Ascending aorta (tissue), 2 donors: ENCODE data around the gene FLRT1. TPM values are rescaled to one million over a fixed set of nuclear protein-coding genes. Genes with fewer than 3 reads are reported as not detected.

ENCODE experiments used
- DNase-seq, 2 donors: peaks; one replicate each; pipeline ENCODE4 v3.0.0-alpha.2; 2019; ENCODE audit warnings: low spot score in 2 of 2
- H3K27ac ChIP-seq, 2 donors: fragments of 200-600 bp; sonication (generic); one replicate each; pipeline ENCODE4 v1.5.1; 2016 to 2017; ENCODE audit warnings: mild to moderate bottlenecking in 1 of 2
- H3K27me3 ChIP-seq: fragments of 200-600 bp; sonication (generic); one replicate; pipeline ENCODE4 v1.5.1; 2017
- H3K36me3 ChIP-seq, 2 donors: fragments of 200-600 bp; sonication (generic); one replicate each; pipeline ENCODE4 v1.5.1; 2016
- H3K4me1 ChIP-seq, 2 donors: fragments of 200-600 bp; sonication (generic); one replicate each; pipeline ENCODE4 v1.5.1; 2016 to 2017; ENCODE audit warnings: mild to moderate bottlenecking in 1 of 2
- H3K4me3 ChIP-seq, 2 donors: fragments of 200-600 bp; sonication (generic); one replicate each; pipeline ENCODE4 v1.5.1; 2016 to 2017; ENCODE audit warnings: mild to moderate bottlenecking in 1 of 2
- H3K9me3 ChIP-seq, 2 donors: fragments of 200-600 bp; sonication (generic); one replicate each; pipeline ENCODE4 v1.5.1; 2016
- intact Hi-C: fragments of 100-400 bp; cut with DNase I; formaldehyde crosslinking; loops from one replicate; pipeline ENCODE4 v1.15.1; 2023
- total RNA-seq: library from RNA; depleted of rRNA; stranded (reverse); fragments of >200 nt; gene quantifications from one replicate; pipeline ENCODE4 v1.1.0, GENCODE V29; 2016
- TF ChIP-seq, protein P1 (sequence below), 3 experiments: fragments of 200-600 bp in 2 of 3; fragments of 450-650 bp in 1 of 3; sonication (generic) in 2 of 3; IDR thresholded peaks; one replicate each; pipeline ENCODE4 v1.5.1; 2016 to 2019; ENCODE audit warnings: antibody characterized with exemption in 3 of 3, mild to moderate bottlenecking in 1 of 3, moderate library complexity in 1 of 3

Gene FLRT1
- total RNA-seq, 1 donor from 2014 or later = 10.3 TPM

DNA sequence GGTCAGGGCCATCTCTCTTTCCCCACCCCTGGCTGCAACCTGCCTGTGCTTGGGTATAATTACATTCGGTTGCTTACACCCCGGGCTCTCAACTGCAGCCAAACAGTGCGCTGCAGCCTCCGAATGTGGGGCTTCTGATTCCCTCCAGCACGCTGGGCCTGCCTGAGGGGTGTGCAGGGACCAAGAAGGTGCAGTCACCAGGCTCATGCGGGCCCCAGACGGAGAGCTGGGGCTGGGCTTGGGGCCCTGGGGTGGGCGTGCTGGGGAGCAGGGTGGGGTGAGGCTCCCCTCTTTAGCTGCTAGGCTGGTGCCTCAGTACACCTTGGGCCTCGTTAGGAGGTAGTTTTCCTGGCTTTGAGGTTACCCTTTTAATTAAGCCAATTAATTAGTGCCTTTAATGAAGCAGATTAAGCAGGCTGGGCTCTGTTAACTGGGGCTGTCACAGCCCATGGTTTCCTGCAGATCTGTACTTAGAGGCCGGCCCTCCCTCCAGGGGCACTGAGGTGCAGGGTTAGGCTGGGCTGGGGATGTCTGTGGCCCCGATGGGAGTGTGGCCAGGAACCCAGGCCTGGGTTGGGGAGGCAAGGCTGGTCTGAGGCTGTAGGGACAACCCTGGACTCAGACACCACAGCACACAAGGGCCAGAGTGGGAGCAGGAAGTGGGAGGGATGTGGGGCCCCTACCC, 17.3 kb downstream of the FLRT1 start:
- no peak overlapping the region for H3K27ac ChIP-seq
- H3K4me1 ChIP-seq = no peaks in the 10 kb centered on the region
- H3K4me3 ChIP-seq = no peak overlapping the region
- no peaks in the 10 kb centered on the region for H3K27me3 ChIP-seq
- H3K36me3 ChIP-seq = no peaks in the 10 kb centered on the region
- DNase-seq = no peak
- TF ChIP-seq, protein P1, sequence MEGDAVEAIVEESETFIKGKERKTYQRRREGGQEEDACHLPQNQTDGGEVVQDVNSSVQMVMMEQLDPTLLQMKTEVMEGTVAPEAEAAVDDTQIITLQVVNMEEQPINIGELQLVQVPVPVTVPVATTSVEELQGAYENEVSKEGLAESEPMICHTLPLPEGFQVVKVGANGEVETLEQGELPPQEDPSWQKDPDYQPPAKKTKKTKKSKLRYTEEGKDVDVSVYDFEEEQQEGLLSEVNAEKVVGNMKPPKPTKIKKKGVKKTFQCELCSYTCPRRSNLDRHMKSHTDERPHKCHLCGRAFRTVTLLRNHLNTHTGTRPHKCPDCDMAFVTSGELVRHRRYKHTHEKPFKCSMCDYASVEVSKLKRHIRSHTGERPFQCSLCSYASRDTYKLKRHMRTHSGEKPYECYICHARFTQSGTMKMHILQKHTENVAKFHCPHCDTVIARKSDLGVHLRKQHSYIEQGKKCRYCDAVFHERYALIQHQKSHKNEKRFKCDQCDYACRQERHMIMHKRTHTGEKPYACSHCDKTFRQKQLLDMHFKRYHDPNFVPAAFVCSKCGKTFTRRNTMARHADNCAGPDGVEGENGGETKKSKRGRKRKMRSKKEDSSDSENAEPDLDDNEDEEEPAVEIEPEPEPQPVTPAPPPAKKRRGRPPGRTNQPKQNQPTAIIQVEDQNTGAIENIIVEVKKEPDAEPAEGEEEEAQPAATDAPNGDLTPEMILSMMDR (IDR thresholded peaks at IDR 0.05) = no peak
- intact Hi-C loops = no loop called here
- no peaks in the 10 kb centered on the region for H3K9me3 ChIP-seq

DNA sequence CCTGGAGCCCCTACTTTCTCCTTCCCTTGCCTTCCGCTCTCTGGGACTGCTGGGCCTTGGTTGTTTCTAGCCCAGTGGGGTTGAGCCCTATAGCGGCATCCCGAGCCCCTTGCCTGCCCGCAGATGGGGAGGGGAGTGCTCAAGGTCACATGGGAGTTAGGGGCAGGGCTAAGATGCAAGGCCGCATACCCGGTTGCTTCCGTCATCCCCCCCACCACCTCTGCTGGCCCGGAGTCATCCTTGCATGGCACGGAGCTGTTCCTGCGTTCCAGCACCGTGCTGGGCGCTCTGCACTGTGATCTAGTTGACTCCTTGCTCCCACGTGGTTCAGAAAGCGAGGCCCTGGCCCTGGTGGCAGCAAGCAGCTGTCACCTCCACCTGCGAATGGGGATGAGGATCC, 18.0 kb downstream of the FLRT1 start:
- TF ChIP-seq, protein P1 (IDR thresholded peaks at IDR 0.05) = no peak
- H3K4me3 ChIP-seq = no peak overlapping the region
- H3K9me3 ChIP-seq = no peaks in the 10 kb centered on the region
- intact Hi-C loops = no loop called here
- no peaks in the 10 kb centered on the region for H3K27me3 ChIP-seq
- no peak overlapping the region for H3K27ac ChIP-seq
- no peak for DNase-seq
- no peaks in the 10 kb centered on the region for H3K4me1 ChIP-seq
- H3K36me3 ChIP-seq = no peaks in the 10 kb centered on the region

DNA sequence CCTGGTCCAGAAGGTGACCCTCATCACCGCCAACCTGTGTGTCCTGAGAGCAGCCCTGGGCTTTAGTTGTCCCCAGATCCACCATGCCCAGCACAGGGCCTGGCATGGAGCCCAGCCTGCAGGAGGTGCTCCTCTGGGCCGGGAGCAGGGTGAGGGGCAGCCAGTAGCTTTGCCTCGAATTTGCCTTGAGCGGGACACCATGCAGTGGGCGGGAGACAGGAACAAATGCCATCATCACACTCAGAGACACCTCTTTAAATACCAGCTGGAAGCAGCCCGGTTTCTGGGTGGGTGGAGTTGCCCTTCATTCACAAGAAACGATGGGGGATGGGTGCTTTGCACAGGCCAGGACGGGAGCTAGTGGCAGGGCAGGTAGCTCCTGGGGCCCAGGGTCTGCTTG, 19.3 kb downstream of the FLRT1 start:
- intact Hi-C loops = no loop called here
- no peaks in the 10 kb centered on the region for H3K9me3 ChIP-seq
- H3K4me3 ChIP-seq = no peak overlapping the region
- no peak overlapping the region for H3K27ac ChIP-seq
- H3K27me3 ChIP-seq = no peaks in the 10 kb centered on the region
- DNase-seq = no peak
- no peaks in the 10 kb centered on the region for H3K36me3 ChIP-seq
- TF ChIP-seq, protein P1 (IDR thresholded peaks at IDR 0.05) = no peak
- no peaks in the 10 kb centered on the region for H3K4me1 ChIP-seq

DNA sequence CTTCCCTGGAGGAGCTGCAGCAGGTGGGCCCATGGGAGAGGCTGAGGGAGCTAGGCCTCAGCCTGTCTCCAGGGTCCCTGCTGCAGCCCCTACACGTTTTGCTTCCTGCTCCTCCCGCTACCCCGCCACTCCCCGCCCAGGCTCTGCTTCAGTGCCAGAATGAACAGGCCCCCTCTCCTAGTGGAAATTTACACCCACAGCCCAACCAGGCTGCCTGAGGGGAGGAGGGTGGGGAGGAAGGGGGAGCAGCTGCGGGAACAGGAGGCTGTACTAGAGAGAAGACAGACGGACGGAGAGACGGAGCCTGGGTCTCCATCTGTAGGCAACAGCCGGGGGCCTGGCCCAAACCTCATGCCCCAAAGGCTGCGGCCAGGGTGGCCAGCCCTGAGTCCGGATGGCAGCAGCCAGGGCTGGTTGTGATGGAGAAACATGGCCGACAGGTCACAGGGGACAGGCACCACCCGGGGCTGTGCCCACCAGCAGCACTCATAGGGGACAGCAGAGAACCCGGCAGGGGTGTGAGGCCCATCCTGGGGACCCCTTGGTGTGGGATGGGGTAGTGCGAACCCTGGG, 20.6 kb downstream of the FLRT1 start:
- TF ChIP-seq, protein P1 (IDR thresholded peaks at IDR 0.05) = no peak
- intact Hi-C loops = no loop called here
- Histone ChIP-seq H3K27ac (no peak overlapping the region), H3K27me3 (no peaks in the 10 kb centered on the region), H3K36me3 (no peaks in the 10 kb centered on the region), H3K4me3 (no peak overlapping the region), H3K4me1 (peaks cover 0 to 3% of the 10 kb centered on the region in 2 donors), H3K9me3 (no peaks in the 10 kb centered on the region)
- DNase-seq = no peak

DNA sequence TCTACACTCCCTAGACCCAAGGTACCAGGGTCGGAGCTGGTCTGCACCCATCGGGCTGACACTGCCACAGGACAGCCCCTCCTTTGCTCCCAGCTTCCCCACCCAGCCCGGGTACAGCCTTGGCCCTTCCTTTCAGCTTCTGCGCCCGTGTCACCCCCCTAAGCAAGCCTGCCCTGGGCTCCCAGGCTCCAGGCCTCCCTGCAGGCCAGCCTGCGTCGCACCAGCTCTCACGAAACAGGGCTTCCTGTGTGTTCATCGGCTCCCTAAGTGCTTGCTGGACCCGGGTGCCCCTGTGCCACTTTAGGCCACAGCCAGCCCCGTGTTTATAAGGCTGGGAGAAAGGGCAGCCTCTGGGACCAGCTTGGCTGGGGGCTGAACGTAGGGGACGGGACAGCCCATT, 21.1 kb downstream of the FLRT1 start:
- Histone ChIP-seq H3K9me3 (no peaks in the 10 kb centered on the region), H3K36me3 (no peaks in the 10 kb centered on the region), H3K27me3 (no peaks in the 10 kb centered on the region), H3K4me3 (no peak overlapping the region), H3K27ac (no peak overlapping the region), H3K4me1 (peaks cover 0 to 6% of the 10 kb centered on the region in 2 donors)
- DNase-seq = no peak
- TF ChIP-seq, protein P1 (IDR thresholded peaks at IDR 0.05) = no peak
- intact Hi-C loops = no loop called here
